ENCODE measurements around the gene FRMD4B.

- TF ChIP-seq CTCF (conservative IDR thresholded peaks at IDR 0.05 in 1 of 2, IDR thresholded peaks at IDR 0.05 in 1 of 2; ENCODE audit: low read depth in 1 of 2, low read length in 2 of 2), result no peak
- no peak for TF ChIP-seq EZH2 (IDR thresholded peaks at IDR 0.05; ENCODE audit: low read length, missing control alignments)
Measured at GRCh38 chr3:69364354-69364753, 21.5 kb downstream of the FRMD4B start.
